ENCODE data around the gene CWC25. TPM values are rescaled to one million over a fixed set of nuclear protein-coding genes. Genes with fewer than 3 reads are reported as not detected.

The CWC25 gene
- total and polyA plus RNA-seq, 2 of the 13 experiments (the other 11 are each of a cell fraction or from before 2014, with no cell fraction given), result 15.6 to 22.7 TPM

GRCh38 chr17:38799501-38800236, 25.5 kb downstream of the CWC25 start, which contains the start of gene PIP4K2B (continued):
- TF ChIP-seq POGZ (CRISPR knock-in tag; IDR thresholded peaks at IDR 0.05), result peak; percentile 92
- peak; percentile 68; the same call in 1 of the 2 replicates for TF ChIP-seq PITX1 (CRISPR knock-in tag; IDR thresholded peaks at IDR 0.05)
- TF ChIP-seq ZNF446 (CRISPR knock-in tag; IDR thresholded peaks at IDR 0.05), result no peak
- TF ChIP-seq ETV6 (CRISPR knock-in tag; conservative IDR thresholded peaks at IDR 0.05), result no peak
- TF ChIP-seq RBAK (CRISPR knock-in tag; IDR thresholded peaks at IDR 0.05), result no peak
- 0 out of 2 replicates have a peak, but pooled peaks have one; percentile 33 for TF ChIP-seq ZNF580 (CRISPR knock-in tag; IDR thresholded peaks at IDR 0.05; ENCODE audit: borderline replicate concordance, low read depth)
- TF ChIP-seq BORCS8-MEF2B (CRISPR knock-in tag; IDR thresholded peaks at IDR 0.05), result peak; percentile 83
- TF ChIP-seq ZNF839 (CRISPR knock-in tag; IDR thresholded peaks at IDR 0.05; ENCODE audit: borderline replicate concordance), result no peak
- peak; percentile 79 for TF ChIP-seq GFI1 (CRISPR knock-in tag; IDR thresholded peaks at IDR 0.05; ENCODE audit: borderline replicate concordance)
- TF ChIP-seq ZFP91 (CRISPR knock-in tag; IDR thresholded peaks at IDR 0.05; ENCODE audit: borderline replicate concordance), result peak; percentile 89
- no peak for TF ChIP-seq ZKSCAN5 (CRISPR knock-in tag; IDR thresholded peaks at IDR 0.05)
- peak; percentile 81 for TF ChIP-seq KLF11 (CRISPR knock-in tag; IDR thresholded peaks at IDR 0.05)
- 0 out of 2 replicates have a peak, but pooled peaks have one; percentile 43 for TF ChIP-seq ATAD3A (CRISPR knock-in tag; IDR thresholded peaks at IDR 0.05)
- TF ChIP-seq BCL6 (CRISPR knock-in tag; IDR thresholded peaks at IDR 0.05), result peak; percentile 72; the same call in 1 of the 2 replicates
- no peak for TF ChIP-seq JARID2 (CRISPR knock-in tag; IDR thresholded peaks at IDR 0.05; ENCODE audit: insufficient replicate concordance)
- peak; percentile 90; the same call in 1 of the 2 replicates for TF ChIP-seq TGIF2 (CRISPR knock-in tag; IDR thresholded peaks at IDR 0.05)
- TF ChIP-seq NFIB (CRISPR knock-in tag; IDR thresholded peaks at IDR 0.05; ENCODE audit: borderline replicate concordance), result no peak
- no peak for TF ChIP-seq SAFB2 (CRISPR knock-in tag; IDR thresholded peaks at IDR 0.05; ENCODE audit: borderline replicate concordance, low read depth)
- TF ChIP-seq POLR2A (IDR thresholded peaks at IDR 0.05; ENCODE audit: insufficient read depth in 1 of 2, low read depth in 2 of 2, low read length in 2 of 2), result peak in 1 of 2 experiments; percentile 79; a peak in 3 of 4 replicates
- peak; percentile 41; the same call in 1 of the 2 replicates for TF ChIP-seq ZNF607 (CRISPR knock-in tag; IDR thresholded peaks at IDR 0.05; ENCODE audit: borderline replicate concordance)
- TF ChIP-seq SRY (CRISPR knock-in tag; IDR thresholded peaks at IDR 0.05), result no peak
- TF ChIP-seq NR2F1 (CRISPR knock-in tag; IDR thresholded peaks at IDR 0.05), result 0 out of 4 replicates have a peak, but pooled peaks have one; percentile 10 to 51
- no peak for TF ChIP-seq ZNF737 (CRISPR knock-in tag; IDR thresholded peaks at IDR 0.05; ENCODE audit: borderline replicate concordance)
- TF ChIP-seq ZFP36L2 (CRISPR knock-in tag; IDR thresholded peaks at IDR 0.05), result no peak; the same call in 1 of the 2 replicates
- TF ChIP-seq ONECUT2 (CRISPR knock-in tag; IDR thresholded peaks at IDR 0.05), result no peak
- TF ChIP-seq ELF1 (CRISPR knock-in tag; IDR thresholded peaks at IDR 0.05), result peak; percentile 84
- TF ChIP-seq ZNF879 (CRISPR knock-in tag; IDR thresholded peaks at IDR 0.05), result 0 out of 2 replicates have a peak, but pooled peaks have one; percentile 4
- peak; percentile 47 for TF ChIP-seq PHF5A (CRISPR knock-in tag; IDR thresholded peaks at IDR 0.05; ENCODE audit: low read depth, unreplicated experiment)
- peak; percentile 93 for TF ChIP-seq CBFB (CRISPR knock-in tag; IDR thresholded peaks at IDR 0.05)
- TF ChIP-seq ZMAT3 (CRISPR knock-in tag; conservative IDR thresholded peaks at IDR 0.05), result no peak
- TF ChIP-seq ZNF101 (CRISPR knock-in tag; IDR thresholded peaks at IDR 0.05; ENCODE audit: borderline replicate concordance, low read depth), result peak; percentile 48; the same call in 1 of the 2 replicates

Measured in HepG2 (cell line).